ENCODE results near the gene SORL1-AS1.

DNA sequence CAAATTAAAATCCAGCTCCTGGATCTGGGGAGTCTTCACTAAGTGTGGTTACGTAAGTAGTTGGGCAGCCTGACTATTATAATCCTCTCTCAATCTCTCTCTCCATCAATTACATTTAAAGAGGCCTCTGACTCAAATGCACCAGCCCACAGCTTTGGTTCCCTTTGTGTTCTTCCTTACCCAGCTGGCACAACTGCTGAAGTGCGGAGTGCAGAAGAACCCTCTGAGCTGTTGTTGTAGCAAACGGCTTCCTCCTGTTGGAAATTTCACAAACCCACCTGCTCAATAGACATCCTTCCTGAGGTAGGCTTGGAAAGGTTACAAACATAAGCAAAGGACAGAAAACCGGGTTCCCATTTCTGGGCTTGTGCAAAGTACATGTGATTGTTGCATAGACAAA is 17.6 kb downstream of the SORL1-AS1 start:
- TF ChIP-seq, protein P1, sequence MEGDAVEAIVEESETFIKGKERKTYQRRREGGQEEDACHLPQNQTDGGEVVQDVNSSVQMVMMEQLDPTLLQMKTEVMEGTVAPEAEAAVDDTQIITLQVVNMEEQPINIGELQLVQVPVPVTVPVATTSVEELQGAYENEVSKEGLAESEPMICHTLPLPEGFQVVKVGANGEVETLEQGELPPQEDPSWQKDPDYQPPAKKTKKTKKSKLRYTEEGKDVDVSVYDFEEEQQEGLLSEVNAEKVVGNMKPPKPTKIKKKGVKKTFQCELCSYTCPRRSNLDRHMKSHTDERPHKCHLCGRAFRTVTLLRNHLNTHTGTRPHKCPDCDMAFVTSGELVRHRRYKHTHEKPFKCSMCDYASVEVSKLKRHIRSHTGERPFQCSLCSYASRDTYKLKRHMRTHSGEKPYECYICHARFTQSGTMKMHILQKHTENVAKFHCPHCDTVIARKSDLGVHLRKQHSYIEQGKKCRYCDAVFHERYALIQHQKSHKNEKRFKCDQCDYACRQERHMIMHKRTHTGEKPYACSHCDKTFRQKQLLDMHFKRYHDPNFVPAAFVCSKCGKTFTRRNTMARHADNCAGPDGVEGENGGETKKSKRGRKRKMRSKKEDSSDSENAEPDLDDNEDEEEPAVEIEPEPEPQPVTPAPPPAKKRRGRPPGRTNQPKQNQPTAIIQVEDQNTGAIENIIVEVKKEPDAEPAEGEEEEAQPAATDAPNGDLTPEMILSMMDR (IDR thresholded peaks at IDR 0.05) = no peak
- no peak for TF ChIP-seq POLR2A (IDR thresholded peaks at IDR 0.05)

All from uterus (tissue), 2 donors.